OCI-M2 (cell line): Measurements from ENCODE around the gene KRTAP5-7.

Source experiments
- DNase-seq: peaks from one replicate; lab custom pipeline; 2025; ENCODE audit not compliant: unreplicated experiment; lab: John Stamatoyannopoulos, UW

The KRTAP5-7 gene

DNA sequence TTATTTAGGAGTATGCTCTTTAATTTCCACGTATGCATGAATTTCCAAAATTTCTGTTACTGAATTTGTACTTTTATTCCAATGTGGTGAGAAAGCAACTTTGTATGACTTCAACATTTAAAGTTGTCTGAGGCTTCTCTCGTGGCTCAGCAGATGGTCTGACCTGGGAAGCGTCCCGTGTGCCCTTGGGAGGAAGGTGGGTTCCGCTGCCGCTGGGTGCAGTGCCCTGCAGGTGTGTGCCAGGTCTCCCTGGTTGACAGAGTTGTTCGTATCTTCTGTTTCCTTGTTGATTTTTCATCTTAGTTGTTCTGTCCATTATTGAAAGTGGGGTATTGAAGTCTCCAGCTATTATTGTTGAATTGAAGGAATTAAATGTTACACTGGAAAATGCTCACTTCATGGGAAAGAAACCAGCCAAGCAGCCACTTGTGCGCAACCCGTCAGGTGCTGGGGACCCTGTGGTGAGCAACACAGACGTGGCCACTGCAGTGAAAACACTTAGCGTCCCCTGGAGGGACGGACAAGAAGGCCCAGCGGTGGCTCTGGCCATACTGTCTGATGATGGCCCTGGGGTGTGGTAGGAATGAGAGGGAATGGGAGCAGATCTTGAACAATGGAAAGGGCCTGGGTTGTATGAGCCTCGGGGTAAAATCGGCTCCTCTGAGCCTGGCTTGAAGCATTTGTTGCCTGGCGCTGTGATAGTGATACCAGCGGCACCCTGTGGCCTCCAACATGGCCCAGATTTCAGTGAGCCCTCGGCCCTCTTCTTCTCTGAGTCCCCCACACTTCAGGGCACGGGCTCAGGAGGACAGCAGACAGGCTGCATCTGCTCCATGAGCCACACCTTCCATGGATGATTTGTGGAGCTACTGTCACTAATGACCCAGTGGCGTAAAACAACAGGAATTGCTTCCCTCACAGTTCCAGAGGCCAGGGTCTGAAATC, 31.5 kb upstream of the KRTAP5-7 start:
- no peak for DNase-seq

GRCh38 chr11:71496421-71496820, 30.6 kb upstream of the KRTAP5-7 start:
- no peak for DNase-seq

GRCh38 chr11:71498091-71498490, 29.0 kb upstream of the KRTAP5-7 start:
- DNase-seq = no peak

DNA sequence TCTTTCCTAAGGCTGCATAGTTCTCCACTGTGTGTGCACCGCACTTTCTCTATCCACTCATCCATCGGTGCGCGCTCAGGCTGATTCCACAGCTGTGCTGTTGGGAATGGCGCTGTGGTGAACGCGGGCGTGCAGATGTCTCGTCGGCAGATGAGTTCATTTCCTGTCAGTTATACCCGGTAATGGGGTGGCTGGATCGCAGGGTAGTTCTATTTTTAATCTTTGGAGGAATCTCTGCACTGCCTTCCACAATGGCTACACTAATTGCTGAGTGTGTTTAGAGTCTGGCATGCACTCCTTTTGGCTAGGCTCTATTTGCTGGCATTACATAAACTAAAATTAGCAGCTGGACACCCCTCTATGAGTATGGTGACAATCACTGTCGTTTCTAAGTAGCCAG, 27.9 kb upstream of the KRTAP5-7 start:
- no peak for DNase-seq

GRCh38 chr11:71499546-71499945, 27.5 kb upstream of the KRTAP5-7 start:
- DNase-seq = no peak

DNA sequence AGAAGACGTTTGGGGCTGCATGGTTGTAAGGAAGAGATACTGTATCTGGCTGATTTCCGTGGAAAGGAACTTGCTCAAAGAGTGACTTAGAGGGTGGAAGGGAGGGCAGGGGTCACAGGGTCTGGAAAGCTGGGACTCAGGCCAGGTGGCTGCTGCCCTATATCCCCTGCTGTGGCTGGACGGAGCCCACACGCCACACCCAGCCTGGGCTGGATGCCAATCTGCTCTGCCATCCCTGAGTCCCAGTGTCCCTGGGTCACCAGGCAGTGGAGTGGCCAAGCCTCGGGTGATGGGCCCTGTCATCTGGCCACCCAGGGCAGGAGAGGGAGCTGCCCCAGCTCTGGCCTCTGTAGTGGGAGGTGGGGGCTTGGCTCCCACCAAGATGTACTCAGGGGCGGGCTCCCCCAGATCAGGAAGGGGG, 26.5 kb upstream of the KRTAP5-7 start:
- DNase-seq = no peak

- DNase-seq = no peak
Measured at GRCh38 chr11:71501071-71501985, 25.7 kb upstream of the KRTAP5-7 start.

- DNase-seq = no peak
Measured at GRCh38 chr11:71502026-71502425, 25.0 kb upstream of the KRTAP5-7 start.

- DNase-seq = no peak
Measured at GRCh38 chr11:71502871-71503435, 24.1 kb upstream of the KRTAP5-7 start.

GRCh38 chr11:71504531-71504930, 22.5 kb upstream of the KRTAP5-7 start:
- DNase-seq = no peak

- DNase-seq = no peak
Measured at GRCh38 chr11:71505001-71505400, 22.1 kb upstream of the KRTAP5-7 start.

DNA sequence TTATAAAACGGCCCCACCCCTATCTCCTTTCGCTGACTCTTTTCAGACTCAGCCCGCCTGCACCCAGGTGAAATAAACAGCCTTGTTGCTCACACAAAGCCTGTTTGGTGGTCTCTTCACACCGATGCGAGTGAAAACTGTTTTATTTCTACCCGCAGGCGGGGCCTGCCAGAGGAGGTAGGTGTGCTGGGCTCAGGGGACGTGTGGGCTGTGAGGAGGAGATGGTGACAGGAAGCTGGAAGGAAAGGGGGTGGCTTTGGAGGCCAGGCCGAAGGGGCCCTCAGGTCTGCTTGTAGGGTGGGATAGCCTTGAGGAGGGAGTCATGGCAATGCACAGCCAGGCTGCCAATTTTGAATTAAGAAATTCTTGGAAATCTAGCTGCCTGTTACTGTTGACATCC, 21.3 kb upstream of the KRTAP5-7 start:
- DNase-seq = no peak

DNA sequence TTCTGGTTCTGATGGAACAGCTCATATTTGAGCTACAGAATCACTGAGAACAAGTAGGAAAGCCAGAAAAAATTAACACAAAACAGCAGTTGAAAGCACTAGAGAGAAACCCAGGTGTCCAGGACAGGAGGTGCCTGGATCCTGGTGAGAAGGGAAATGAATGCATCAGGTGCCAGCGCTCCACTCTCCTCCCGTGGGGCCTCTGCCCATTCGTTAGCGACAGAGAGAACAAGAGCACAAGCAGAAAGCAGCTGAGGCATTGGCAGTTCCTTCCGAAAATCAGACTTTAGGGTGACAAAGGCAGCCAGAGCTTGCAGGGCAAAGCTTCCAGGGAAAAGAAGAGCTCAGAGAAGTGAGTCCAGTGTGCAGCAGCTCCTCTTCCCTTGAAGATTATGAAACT, 20.0 kb upstream of the KRTAP5-7 start:
- no peak for DNase-seq

- DNase-seq = no peak
Measured at GRCh38 chr11:71518506-71519471, 8.3 kb upstream of the KRTAP5-7 start.

- DNase-seq = no peak
Measured at GRCh38 chr11:71519546-71519945, 7.5 kb upstream of the KRTAP5-7 start.

GRCh38 chr11:71525188-71525937, 1.7 kb upstream of the KRTAP5-7 start:
- no peak for DNase-seq

GRCh38 chr11:71525938-71526495, 1.1 kb upstream of the KRTAP5-7 start:
- no peak for DNase-seq

GRCh38 chr11:71527576-71528210, 626 bp downstream of the KRTAP5-7 start:
- DNase-seq = no peak

DNA sequence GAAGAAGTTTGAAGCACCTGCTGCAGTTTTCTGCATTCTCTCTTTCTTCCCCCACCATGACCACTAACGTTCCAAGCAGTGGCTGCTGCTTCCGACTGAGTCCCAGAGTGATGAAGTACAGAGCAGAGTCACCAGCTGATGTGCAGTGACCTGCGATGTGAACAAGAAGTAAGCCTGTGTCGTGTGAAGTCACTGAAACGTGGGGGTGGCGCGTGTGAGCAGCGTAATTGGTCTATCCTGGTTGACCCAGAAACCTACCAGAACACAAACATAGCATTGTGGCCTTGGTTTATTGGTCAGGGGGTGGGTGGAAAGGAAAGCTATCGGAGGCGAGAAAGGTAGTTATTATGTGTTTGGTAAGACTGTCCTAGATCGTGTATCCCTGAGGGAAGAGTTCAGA, 3.5 kb downstream of the KRTAP5-7 start:
- DNase-seq = no peak
